Lung (tissue), 12 donors: Measurements from ENCODE around the gene HOXB5. TPM values are rescaled to one million over a fixed set of nuclear protein-coding genes. Genes with fewer than 3 reads are reported as not detected.
A peak's percentile ranks its signal among the peaks of the same experiment; 100 is the strongest.

ENCODE experiments used
- ATAC-seq: fragments of 200-7000 bp; cut with Tn5 transposase; one replicate; pipeline ENCODE4 v1.9.1; 2020; ENCODE audit warnings: moderate number of reproducible peaks; ENCODE audit not compliant: insufficient read depth, low FRiP score
- DNase-seq, 3 donors: peaks; one replicate each; pipeline ENCODE4 v3.0.0-alpha.2; 2013 to 2017
- H3K27ac ChIP-seq, 2 donors: one replicate each; pipeline ENCODE4 v1.5.1; 2013; ENCODE audit warnings: mild to moderate bottlenecking in 2 of 2, moderate library complexity in 2 of 2, control low read depth in 1 of 2, inconsistent platforms in 1 of 2, low read depth in 1 of 2, low read length in 1 of 2
- H3K27me3 ChIP-seq, 3 donors: one replicate each; pipeline ENCODE4 v1.5.1; 2013; ENCODE audit warnings: low read length in 2 of 3; ENCODE audit not compliant: control insufficient read depth in 3 of 3, insufficient read depth in 3 of 3
- H3K36me3 ChIP-seq, 4 donors: one replicate each; pipeline ENCODE4 v1.5.1; 2013; ENCODE audit warnings: low read length in 4 of 4, mild to moderate bottlenecking in 1 of 4, moderate library complexity in 1 of 4; ENCODE audit not compliant: control insufficient read depth in 4 of 4, insufficient read depth in 4 of 4
- H3K4me1 ChIP-seq, 5 donors: one replicate each; pipeline ENCODE4 v1.5.1; 2013; ENCODE audit warnings: low read length in 5 of 5, mild to moderate bottlenecking in 2 of 5, moderate library complexity in 1 of 5; ENCODE audit not compliant: control insufficient read depth in 5 of 5, insufficient read depth in 5 of 5
- H3K4me3 ChIP-seq: one replicate; pipeline ENCODE4 v1.5.1; 2013; ENCODE audit warnings: mild to moderate bottlenecking, control low read depth, moderate library complexity
- H3K9ac ChIP-seq, 2 donors: one replicate each; pipeline ENCODE4 v1.5.1; 2013; ENCODE audit warnings: low read length in 2 of 2, control low read depth in 1 of 2; ENCODE audit not compliant: insufficient read depth in 1 of 2
- H3K9me3 ChIP-seq, 4 donors: one replicate each; pipeline ENCODE4 v1.5.1; 2013; ENCODE audit warnings: low read length in 3 of 4, mild to moderate bottlenecking in 1 of 4, moderate library complexity in 1 of 4; ENCODE audit not compliant: control insufficient read depth in 4 of 4, insufficient read depth in 3 of 4
- CTCF ChIP-seq: IDR thresholded peaks from 2 replicates; pipeline ENCODE4 v1.5.1; 2012; ENCODE audit warnings: mild to moderate bottlenecking; ENCODE audit errors: control extremely low read depth, extremely low read depth
- WGBS, 2 donors: extraction: QIAGEN DNeasy Blood & Tissue Kit; methylation state at CpG; one replicate each; pipeline ENCODE4 v1.1.7; 2013; 5-methylcytosine and 5-hydroxymethylcytosine counted together
- polyA plus RNA-seq, 2 donors: library from polyadenylated mRNA; stranded (reverse); fragments of 200-250 nt; gene quantifications; one replicate each; pipeline ENCODE4 v1.2.1, GENCODE V29; 2013
- total RNA-seq, 2 donors: library from RNA; depleted of rRNA in 1 of 2; stranded (reverse); fragments of >200 nt in 1 of 2; gene quantifications; one replicate each; pipeline ENCODE4 v1.2.1, GENCODE V29; 2014 to 2021
- donor health status: control.
- donor health status: control.
- donor health status: Bipolar disorder and iron deficiency.
- donor health status: healthy.
- donor health status: DM: yes; HTN: yes; CAD: no.

The HOXB5 gene
- total and polyA plus RNA-seq, 4 donors: 1.8 to 2.9 (median 2.2) TPM

DNA sequence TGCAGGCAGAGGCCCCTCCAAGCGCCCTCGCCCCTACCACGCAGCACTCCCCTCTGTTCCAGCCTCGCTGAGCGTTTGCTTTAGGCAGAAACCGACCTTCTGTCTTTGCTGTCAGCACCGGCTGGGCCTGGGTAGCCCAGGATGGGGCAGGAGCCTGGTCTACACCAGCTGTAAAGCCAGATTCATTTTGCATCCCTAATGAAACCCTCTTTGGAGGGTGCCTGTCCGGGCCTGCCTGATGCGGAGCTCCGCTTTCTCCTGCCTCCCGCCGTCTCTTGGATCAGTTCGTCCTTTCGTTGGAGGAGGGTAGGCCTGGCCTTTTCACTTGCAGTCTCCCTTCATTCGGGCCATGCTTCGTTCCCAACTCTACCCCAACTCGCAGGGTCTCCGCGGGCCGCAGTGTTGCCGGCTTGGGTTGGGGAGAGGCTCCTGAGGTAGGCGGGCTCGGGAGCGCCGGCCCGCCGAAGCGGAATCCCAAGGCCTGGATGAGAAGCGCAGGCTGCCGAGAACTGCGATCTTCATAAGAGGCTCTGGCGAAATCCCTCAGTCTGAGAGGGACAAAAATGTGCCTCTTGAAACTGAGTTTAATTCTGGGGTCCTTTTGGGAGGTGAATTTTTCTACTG lies 26.4 kb upstream of the HOXB5 start:
- no peak for TF ChIP-seq CTCF
- ATAC-seq (no peak), DNase-seq (no peak)
- H3K9me3 ChIP-seq: peaks cover 0 to 8% (median 0%) of the 10 kb centered on the region in 4 donors
- 50 to 69% methylated on average over 32 of the region's 32 CpGs for WGBS, 2 donors
- H3K27ac ChIP-seq: no peak overlapping the region
- no peaks in the 10 kb centered on the region for H3K36me3 ChIP-seq
- H3K9ac ChIP-seq: no peak overlapping the region
- no peak overlapping the region for H3K4me3 ChIP-seq
- peaks cover 0 to 18% (median 1%) of the 10 kb centered on the region in 5 donors for H3K4me1 ChIP-seq
- H3K27me3 ChIP-seq: peaks cover 15 to 98% (median 92%) of the 10 kb centered on the region in 3 donors

- DNase-seq: peak; percentile 94 to 95 (median 94)
- Histone ChIP-seq H3K27me3 (peaks cover 18 to 95% (median 91%) of the 10 kb centered on the region in 3 donors), H3K4me3 (no peak overlapping the region), H3K36me3 (no peaks in the 10 kb centered on the region), H3K27ac (no peak overlapping the region), H3K9ac (no peak overlapping the region), H3K4me1 (peaks cover 0 to 17% (median 4%) of the 10 kb centered on the region in 5 donors), H3K9me3 (peaks cover 0 to 5% (median 0%) of the 10 kb centered on the region in 4 donors)
- TF ChIP-seq CTCF: peak; percentile 99
- ATAC-seq: peak; percentile 88
- 3 to 4% methylated on average over 25 of the region's 25 CpGs for WGBS, 2 donors
Observed at GRCh38 chr17:48618256-48618896, 24.8 kb upstream of the HOXB5 start.

- peak in 1 of 3 donors; percentile 53 for DNase-seq
- 6 to 11% methylated on average over 40 to 43 of the region's 43 CpGs for WGBS, 2 donors
- TF ChIP-seq CTCF: no peak
- Histone ChIP-seq H3K9me3 (peaks cover 0 to 2% (median 0%) of the 10 kb centered on the region in 4 donors), H3K9ac (no peak overlapping the region), H3K27me3 (peaks cover 18 to 90% (median 84%) of the 10 kb centered on the region in 3 donors), H3K4me1 (peaks cover 0 to 17% (median 4%) of the 10 kb centered on the region in 5 donors), H3K4me3 (no peak overlapping the region), H3K27ac (no peak overlapping the region), H3K36me3 (no peaks in the 10 kb centered on the region)
- ATAC-seq: no peak
Observed at GRCh38 chr17:48617471-48618255, 24.1 kb upstream of the HOXB5 start.
